ENCODE data around the gene GFOD2.
A peak's percentile ranks its signal among the peaks of the same experiment; 100 is the strongest.
"Not testable (repeated sequence)": the region's sequence is repeated elsewhere in the genome, so short reads cannot be mapped to it uniquely, and the experiment has no call there.

The GFOD2 gene

GRCh38 chr16:67701420-67701819, 17.7 kb downstream of the GFOD2 start:
- DNase-seq: no peak

- no peak for DNase-seq
Measured at GRCh38 chr16:67699265-67699664, 19.9 kb downstream of the GFOD2 start.

- DNase-seq: no peak
Measured at GRCh38 chr16:67697422-67698185, 21.5 kb downstream of the GFOD2 start.

DNA sequence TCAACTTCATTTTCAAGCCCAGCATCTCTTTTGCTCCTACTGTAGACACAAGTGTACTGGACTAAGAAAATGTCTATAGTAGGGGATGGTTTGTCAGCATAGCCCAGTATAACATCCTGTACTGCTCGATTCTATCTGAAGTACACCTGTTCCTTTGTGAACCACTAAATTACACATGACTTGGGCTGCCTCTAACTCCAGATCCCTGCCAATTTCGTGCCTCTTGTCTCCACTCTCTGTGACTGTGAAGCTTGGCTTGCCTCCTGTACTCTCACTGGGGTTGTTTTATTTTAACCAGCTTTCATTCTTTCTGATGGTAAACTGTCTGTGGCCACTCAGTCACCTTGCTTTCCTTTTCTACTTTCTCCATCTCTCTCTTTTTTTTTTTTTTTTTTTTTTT, 24.5 kb downstream of the GFOD2 start:
- no peak for DNase-seq

GRCh38 chr16:67693517-67694285, 25.4 kb downstream of the GFOD2 start:
- not testable (repeated sequence) for DNase-seq

DNA sequence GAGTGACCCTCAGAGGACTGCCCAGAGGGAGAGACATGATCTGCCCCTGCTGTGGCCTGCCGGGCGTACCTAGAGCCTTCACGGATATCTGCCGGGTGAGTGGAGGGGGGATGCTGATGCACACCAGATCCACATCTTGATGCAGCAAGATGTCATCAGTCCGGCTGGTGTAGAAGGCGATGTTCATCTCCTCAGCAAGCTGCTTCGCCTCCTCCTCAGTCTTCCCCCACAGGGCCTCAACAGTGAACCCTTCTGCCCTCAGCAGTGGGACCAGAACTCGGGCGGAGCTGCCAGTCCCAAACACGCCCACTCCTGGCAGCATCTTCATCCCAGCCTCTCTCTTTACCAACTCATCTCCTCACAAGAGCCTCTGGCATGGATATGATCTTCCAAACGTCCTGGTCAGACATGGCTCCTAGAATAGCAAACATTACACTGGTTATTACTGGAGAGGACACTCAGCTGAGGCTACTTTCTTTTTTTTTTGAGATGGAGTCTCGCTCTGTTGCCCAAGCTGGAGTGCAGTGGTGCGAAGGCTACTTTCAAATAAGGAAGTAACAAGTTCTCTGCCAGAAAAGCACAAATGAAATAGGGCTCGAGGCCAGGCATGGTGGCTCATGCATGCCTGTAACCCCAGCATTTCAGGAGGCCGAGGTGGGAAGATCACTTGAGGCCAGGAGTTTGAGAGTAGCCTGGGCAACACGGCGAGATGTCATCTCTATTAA, 33.6 kb downstream of the GFOD2 start:
- DNase-seq: no peak

GRCh38 chr16:67683767-67684166, 35.3 kb downstream of the GFOD2 start:
- DNase-seq: no peak

GRCh38 chr16:67679935-67680897, 38.9 kb downstream of the GFOD2 start:
- no peak for DNase-seq

DNA sequence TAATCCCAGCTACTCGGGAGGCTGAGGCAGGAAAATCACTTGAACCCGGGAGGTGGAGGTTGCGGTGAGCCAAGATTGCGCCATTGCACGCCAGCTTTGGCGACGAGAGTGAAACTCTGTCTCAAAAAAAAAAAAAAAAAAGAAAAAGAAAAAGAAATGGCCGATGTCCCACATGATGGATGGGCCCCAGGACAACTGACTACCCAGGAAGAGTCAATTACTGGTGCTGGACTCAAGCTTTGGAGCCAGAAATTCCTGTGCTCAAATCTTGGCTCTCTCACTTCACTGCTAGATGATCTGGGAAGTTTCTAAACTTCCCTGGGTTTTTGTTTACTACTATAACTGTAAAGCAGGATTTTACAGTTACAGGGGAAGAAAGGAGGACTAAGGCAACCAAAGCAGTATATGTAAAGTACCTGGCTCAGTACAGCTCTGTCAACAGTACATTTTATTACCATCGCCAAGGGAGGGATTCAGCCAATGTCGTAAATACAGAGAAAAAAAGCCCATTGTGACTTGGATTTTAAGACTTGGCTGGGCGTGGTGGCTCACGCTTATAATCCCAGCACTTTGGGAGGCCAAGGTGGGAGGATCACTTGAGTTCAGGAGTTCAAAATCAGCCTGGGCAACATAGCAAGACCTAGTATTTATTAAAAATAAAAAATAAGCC, 40.6 kb downstream of the GFOD2 start:
- DNase-seq: no peak

GRCh38 chr16:67677712-67678111, 41.4 kb downstream of the GFOD2 start:
- no peak for DNase-seq

DNA sequence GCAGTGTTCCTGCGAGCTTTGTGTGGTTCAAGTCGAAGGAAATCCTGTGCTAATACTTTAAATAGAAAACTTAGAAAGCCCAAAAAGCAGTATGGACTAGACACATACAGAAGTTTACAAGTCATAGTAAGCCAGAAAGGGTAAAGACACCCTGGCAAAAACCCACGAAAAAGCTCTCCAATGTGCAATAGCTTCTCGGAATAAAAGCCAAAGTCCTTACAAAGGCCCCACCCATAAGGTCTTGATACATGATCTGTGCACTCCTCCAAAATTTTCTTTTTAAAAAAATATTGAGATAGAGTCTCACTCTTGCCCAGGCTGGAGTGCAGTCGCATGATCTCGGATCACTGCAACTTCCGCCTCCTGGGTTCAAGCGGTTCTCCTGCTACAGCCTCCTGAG, 42.2 kb downstream of the GFOD2 start:
- no peak for DNase-seq

GRCh38 chr16:67676516-67676915, 42.6 kb downstream of the GFOD2 start:
- DNase-seq: no peak

DNA sequence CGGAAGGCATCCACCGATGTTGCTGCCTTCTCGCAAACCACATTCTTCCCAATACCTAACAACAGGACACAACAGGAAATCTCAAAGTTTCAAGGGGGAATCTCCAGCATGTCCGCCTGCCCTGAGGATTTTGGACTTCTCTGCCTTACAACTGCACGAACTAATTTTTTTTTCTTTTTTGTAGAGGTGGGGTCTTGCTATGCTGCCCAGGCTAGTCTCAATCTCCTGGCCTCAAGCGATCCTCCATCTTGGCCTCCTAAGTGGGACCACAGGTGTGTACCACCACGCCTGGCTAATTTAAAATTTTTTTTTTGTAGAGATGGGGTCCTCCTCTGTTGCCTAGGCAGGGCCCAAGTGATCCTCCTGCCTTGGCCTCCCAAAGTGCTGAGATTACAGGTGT, 43.1 kb downstream of the GFOD2 start:
- DNase-seq: no peak

- no peak for DNase-seq
Measured at GRCh38 chr16:67675579-67675935, 43.6 kb downstream of the GFOD2 start.

GRCh38 chr16:67674851-67675578, 44.1 kb downstream of the GFOD2 start:
- no peak for DNase-seq

GRCh38 chr16:67673712-67674580, 45.2 kb downstream of the GFOD2 start:
- no peak for DNase-seq

DNA sequence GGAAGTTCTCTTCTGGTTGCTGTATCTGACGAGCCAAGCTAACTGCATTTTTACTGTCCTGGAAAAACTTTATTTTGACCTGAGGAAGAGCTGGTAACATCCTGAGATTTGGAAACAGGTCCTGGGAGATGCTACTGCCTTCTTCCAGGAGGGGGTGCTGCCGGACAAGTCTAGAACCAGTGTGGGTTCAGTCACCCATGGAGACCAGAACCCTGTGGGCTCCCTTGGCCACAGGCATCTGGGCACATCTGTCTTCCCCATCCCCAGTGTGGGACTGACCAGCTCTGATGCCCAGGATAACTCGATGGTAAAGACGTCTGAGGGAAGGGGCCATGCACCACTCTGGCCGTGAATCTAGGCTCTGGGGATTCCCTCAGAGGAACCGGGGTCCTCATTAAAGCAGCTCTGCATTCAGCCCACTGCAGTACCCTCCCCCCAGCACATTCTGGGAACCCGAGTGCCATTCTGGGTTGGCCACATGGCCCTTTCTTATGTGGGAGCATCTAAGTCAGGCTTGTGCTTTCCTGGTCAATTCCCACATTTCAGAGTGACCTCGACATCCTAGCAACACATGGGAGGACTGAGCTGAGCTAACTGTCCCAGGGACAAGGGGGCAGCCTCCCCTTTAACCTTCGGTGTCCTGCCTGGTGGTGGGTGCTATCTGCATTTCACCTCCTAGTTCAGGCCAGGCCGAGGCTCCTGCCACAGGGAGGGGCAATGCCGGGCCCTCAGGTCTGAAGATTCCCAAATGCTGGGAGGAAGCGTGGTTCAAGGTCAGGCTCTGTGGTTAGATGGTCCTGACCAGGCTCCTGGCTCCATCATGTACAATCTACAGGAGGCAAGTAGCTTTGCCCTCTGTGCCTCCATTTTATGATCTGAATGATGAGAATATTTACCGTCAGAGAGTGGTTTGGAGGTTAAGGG, 46.1 kb downstream of the GFOD2 start:
- peak; percentile 54 for DNase-seq

DNA sequence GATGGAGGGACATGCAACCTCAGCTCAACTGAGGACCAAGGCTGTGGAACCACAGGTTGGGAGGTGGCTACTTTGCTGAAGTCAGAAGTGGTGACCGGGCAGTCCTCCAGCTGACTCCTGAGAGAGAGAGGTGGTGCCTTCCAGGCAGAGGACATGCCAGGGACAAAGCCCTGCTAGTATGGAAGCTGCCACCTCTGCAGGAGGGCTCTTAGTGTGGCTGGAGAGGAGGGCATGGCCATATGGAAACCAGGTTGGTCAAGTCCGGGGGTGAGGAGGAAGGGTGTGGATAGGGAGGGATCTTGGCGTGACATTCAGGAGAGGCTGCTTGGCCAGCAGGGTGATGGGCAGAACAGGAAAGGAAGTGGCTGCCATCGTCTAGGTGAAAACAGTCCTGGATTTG, 46.8 kb downstream of the GFOD2 start:
- no peak for DNase-seq

DNA sequence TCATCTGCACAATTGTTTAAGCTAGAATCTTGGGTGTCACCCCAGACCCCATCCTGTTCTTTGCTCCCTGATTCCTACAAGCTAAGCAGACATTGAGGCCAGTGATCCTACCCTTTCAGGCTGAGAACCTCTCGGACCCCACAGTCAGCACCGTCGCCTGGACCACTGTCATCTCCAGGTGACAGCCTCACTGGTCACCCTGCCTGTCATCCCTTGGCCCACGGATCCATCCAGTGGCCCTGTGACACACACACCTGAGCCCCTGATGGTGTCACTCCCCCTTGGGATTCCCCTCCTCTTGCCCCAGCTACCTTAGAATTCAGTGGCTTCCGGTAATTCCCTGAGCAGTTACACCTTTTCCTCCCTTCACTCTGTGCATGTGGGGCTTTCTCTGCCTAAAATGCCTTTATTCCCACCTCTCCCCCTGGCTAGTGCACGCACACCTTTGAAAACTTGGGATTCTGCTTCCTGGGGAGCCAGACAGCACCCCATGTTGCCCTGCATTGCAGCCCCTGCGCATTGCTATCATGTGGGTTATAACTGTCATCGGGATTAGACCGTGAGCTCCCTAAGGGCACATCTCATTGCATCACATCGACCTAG, 49.5 kb downstream of the GFOD2 start:
- no peak for DNase-seq
